A673 (cell line): ENCODE measurements around the gene TMBIM1.

Experiments used
- CTCF ChIP-seq: fragments of 300-800, 200-600 bp; sonication (generic); conservative IDR thresholded peaks from 2 replicates; pipeline ENCODE4 v1.5.1; 2017; ENCODE audit warnings: low read depth, mild to moderate bottlenecking, antibody characterized with exemption, low read length, moderate library complexity, mixed read lengths
- EZH2 ChIP-seq: fragments of 200-600 bp; sonication (generic); IDR thresholded peaks from 2 replicates; pipeline ENCODE4 v1.6.1; 2017; ENCODE audit warnings: borderline replicate concordance, low read depth, mild to moderate bottlenecking, mixed read lengths, antibody characterized with exemption, low read length; ENCODE audit not compliant: poor library complexity, severe bottlenecking

- TF ChIP-seq CTCF (no peak), EZH2 (no peak)
These were observed 57.3 kb downstream of the TMBIM1 start for GRCh38 chr2:218235017-218235416.
